ENCODE measurements around the gene ARSG. TPM values are rescaled to one million over a fixed set of nuclear protein-coding genes. Genes with fewer than 3 reads are reported as not detected.

Gene ARSG
- total RNA-seq, 2 experiments from 2014 or later, result 9.1 to 10.7 TPM

GRCh38 chr17:68443972-68444464 lies 152.7 kb downstream of the ARSG start:
- Mint-ChIP-seq H3K4me1 (ENCODE audit: low read depth) (peaks cover 40% of the 10 kb centered on the region), H3K4me3 (no peak overlapping the region), H3K9me3 (ENCODE audit: insufficient read depth) (no peaks in the 10 kb centered on the region), H3K36me3 (ENCODE audit: low read depth) (peaks cover 62% of the 10 kb centered on the region), H3K27ac (no peak overlapping the region), H3K27me3 (ENCODE audit: low read depth) (no peaks in the 10 kb centered on the region)
- DNase-seq, result no peak
- CTCF ChIA-PET, result interaction anchor here (14.3 kb wide), 1 partner anchor 14 kb away, joined by 270 read pairs; the partner anchor contains the start of gene WIPI1
- POLR2A ChIA-PET, result interaction anchor here (1.5 kb wide), 1 partner anchor 14 kb away, joined by 5 read pairs; no protein-coding TSS in a partner anchor
- ATAC-seq, result no peak

- Mint-ChIP-seq H3K27ac (no peak overlapping the region), H3K9me3 (ENCODE audit: insufficient read depth) (no peaks in the 10 kb centered on the region), H3K27me3 (ENCODE audit: low read depth) (no peaks in the 10 kb centered on the region), H3K4me3 (no peak overlapping the region), H3K4me1 (ENCODE audit: low read depth) (peaks cover 28% of the 10 kb centered on the region), H3K36me3 (ENCODE audit: low read depth) (peaks cover 69% of the 10 kb centered on the region)
- ChIA-PET CTCF (interaction anchor here (2.2 to 14.3 kb wide), 2 partner anchors 9 to 12 kb away, joined by 15 to 270 read pairs; partner anchors contain the start of gene WIPI1), POLR2A (interaction anchor here (1.1 to 1.5 kb wide), 2 partner anchors 12 to 15 kb away, joined by 3 to 5 read pairs; no protein-coding TSS in a partner anchor)
- ATAC-seq (no peak), DNase-seq (no peak)
Measured at GRCh38 chr17:68445671-68446070, 154.4 kb downstream of the ARSG start.

- Mint-ChIP-seq H3K27me3 (ENCODE audit: low read depth) (no peaks in the 10 kb centered on the region), H3K4me1 (ENCODE audit: low read depth) (peaks cover 18% of the 10 kb centered on the region), H3K27ac (peak overlapping the region; percentile 77), H3K36me3 (ENCODE audit: low read depth) (peaks cover 68% of the 10 kb centered on the region), H3K9me3 (ENCODE audit: insufficient read depth) (no peaks in the 10 kb centered on the region), H3K4me3 (no peak overlapping the region)
- POLR2A ChIA-PET, result interaction anchor here (1.1 kb wide), 1 partner anchor 14 kb away, joined by 3 read pairs; no protein-coding TSS in a partner anchor
- ATAC-seq (no peak), DNase-seq (no peak)
- CTCF ChIA-PET, result interaction anchor here (1.2 to 14.3 kb wide), 3 partner anchors 10 to 246 kb away, joined by 3 to 270 read pairs (median 15); partner anchors contain the start of gene WIPI1
Measured at GRCh38 chr17:68446626-68447041, 155.3 kb downstream of the ARSG start.

GRCh38 chr17:68449021-68449739 lies 157.9 kb downstream of the ARSG start:
- no peaks in the 10 kb centered on the region for H3K27me3 Mint-ChIP-seq (ENCODE audit: low read depth)
- no peak for ATAC-seq
- no peak overlapping the region for H3K4me3 Mint-ChIP-seq
- H3K4me1 Mint-ChIP-seq (ENCODE audit: low read depth), result peaks cover 27% of the 10 kb centered on the region
- H3K36me3 Mint-ChIP-seq (ENCODE audit: low read depth), result peaks cover 65% of the 10 kb centered on the region
- DNase-seq, result no peak
- H3K9me3 Mint-ChIP-seq (ENCODE audit: insufficient read depth), result no peaks in the 10 kb centered on the region
- ChIA-PET POLR2A (no interaction called here), CTCF (interaction anchor here (0.7 to 1.0 kb wide), 2 partner anchors 11 to 13 kb away, joined by 3 read pairs; no protein-coding TSS in a partner anchor)
- H3K27ac Mint-ChIP-seq, result no peak overlapping the region

GRCh38 chr17:68450391-68450790 lies 159.1 kb downstream of the ARSG start:
- DNase-seq, result no peak
- Mint-ChIP-seq H3K27me3 (ENCODE audit: low read depth) (no peaks in the 10 kb centered on the region), H3K4me1 (ENCODE audit: low read depth) (peaks cover 38% of the 10 kb centered on the region), H3K4me3 (no peak overlapping the region), H3K9me3 (ENCODE audit: insufficient read depth) (no peaks in the 10 kb centered on the region), H3K36me3 (ENCODE audit: low read depth) (peaks cover 66% of the 10 kb centered on the region), H3K27ac (no peak overlapping the region)
- POLR2A ChIA-PET, result no interaction called here
- CTCF ChIA-PET, result interaction anchor here (0.7 kb wide), 3 partner anchors 10 to 51 kb away, joined by 3 to 4 read pairs (median 3); no protein-coding TSS in a partner anchor
- ATAC-seq, result no peak

GRCh38 chr17:68450801-68451200 lies 159.5 kb downstream of the ARSG start:
- CTCF ChIA-PET, result interaction anchor here (0.7 kb wide), 2 partner anchors 12 to 52 kb away, joined by 3 to 4 read pairs; no protein-coding TSS in a partner anchor
- H3K4me1 Mint-ChIP-seq (ENCODE audit: low read depth), result peaks cover 42% of the 10 kb centered on the region
- no peak overlapping the region for H3K27ac Mint-ChIP-seq
- H3K4me3 Mint-ChIP-seq, result no peak overlapping the region
- DNase-seq (no peak), ATAC-seq (no peak)
- H3K9me3 Mint-ChIP-seq (ENCODE audit: insufficient read depth), result no peaks in the 10 kb centered on the region
- POLR2A ChIA-PET, result no interaction called here
- peaks cover 61% of the 10 kb centered on the region for H3K36me3 Mint-ChIP-seq (ENCODE audit: low read depth)
- no peaks in the 10 kb centered on the region for H3K27me3 Mint-ChIP-seq (ENCODE audit: low read depth)

- H3K4me1 Mint-ChIP-seq (ENCODE audit: low read depth), result peaks cover 44% of the 10 kb centered on the region
- H3K36me3 Mint-ChIP-seq (ENCODE audit: low read depth), result peaks cover 60% of the 10 kb centered on the region
- no peaks in the 10 kb centered on the region for H3K27me3 Mint-ChIP-seq (ENCODE audit: low read depth)
- ChIA-PET POLR2A (no interaction called here), CTCF (no interaction called here)
- no peak overlapping the region for H3K27ac Mint-ChIP-seq
- H3K4me3 Mint-ChIP-seq, result no peak overlapping the region
- DNase-seq (no peak), ATAC-seq (no peak)
- H3K9me3 Mint-ChIP-seq (ENCODE audit: insufficient read depth), result no peaks in the 10 kb centered on the region
Measured at GRCh38 chr17:68451670-68452354, 160.5 kb downstream of the ARSG start.

GRCh38 chr17:68452724-68453290 lies 161.5 kb downstream of the ARSG start:
- no peaks in the 10 kb centered on the region for H3K27me3 Mint-ChIP-seq (ENCODE audit: low read depth)
- H3K4me1 Mint-ChIP-seq (ENCODE audit: low read depth), result peaks cover 44% of the 10 kb centered on the region
- no peak for DNase-seq
- no peak overlapping the region for H3K4me3 Mint-ChIP-seq
- POLR2A ChIA-PET, result no interaction called here
- peaks cover 57% of the 10 kb centered on the region for H3K36me3 Mint-ChIP-seq (ENCODE audit: low read depth)
- H3K27ac Mint-ChIP-seq, result peak overlapping the region; percentile 17
- no peak for ATAC-seq
- H3K9me3 Mint-ChIP-seq (ENCODE audit: insufficient read depth), result no peaks in the 10 kb centered on the region
- CTCF ChIA-PET, result interaction anchor here (1.1 to 10.8 kb wide), 4 partner anchors 10 to 190 kb away, joined by 3 to 270 read pairs (median 4); no protein-coding TSS in a partner anchor

GRCh38 chr17:68453991-68454665 lies 162.8 kb downstream of the ARSG start:
- Mint-ChIP-seq H3K36me3 (ENCODE audit: low read depth) (peaks cover 46% of the 10 kb centered on the region), H3K9me3 (ENCODE audit: insufficient read depth) (no peaks in the 10 kb centered on the region), H3K27ac (no peak overlapping the region), H3K4me1 (ENCODE audit: low read depth) (peaks cover 48% of the 10 kb centered on the region), H3K4me3 (no peak overlapping the region), H3K27me3 (ENCODE audit: low read depth) (no peaks in the 10 kb centered on the region)
- ChIA-PET POLR2A (no interaction called here), CTCF (interaction anchor here (1.1 to 10.8 kb wide), 5 partner anchors 8 to 189 kb away, joined by 3 to 270 read pairs (median 5); no protein-coding TSS in a partner anchor)
- no peak for DNase-seq
- no peak for ATAC-seq

- DNase-seq (no peak), ATAC-seq (no peak)
- H3K4me3 Mint-ChIP-seq, result peak overlapping the region; percentile 95
- no peaks in the 10 kb centered on the region for H3K27me3 Mint-ChIP-seq (ENCODE audit: low read depth)
- peaks cover 65% of the 10 kb centered on the region for H3K4me1 Mint-ChIP-seq (ENCODE audit: low read depth)
- no peak overlapping the region for H3K27ac Mint-ChIP-seq
- ChIA-PET CTCF (interaction anchor here (0.9 to 13.4 kb wide), 7 partner anchors 11 to 283 kb away, joined by 4 to 270 read pairs (median 10); no protein-coding TSS in a partner anchor), POLR2A (interaction anchor here (0.6 to 1.6 kb wide), 4 partner anchors 14 to 212 kb away, joined by 3 to 7 read pairs (median 3); no protein-coding TSS in a partner anchor)
- peaks cover 29% of the 10 kb centered on the region for H3K36me3 Mint-ChIP-seq (ENCODE audit: low read depth)
- H3K9me3 Mint-ChIP-seq (ENCODE audit: insufficient read depth), result no peaks in the 10 kb centered on the region
Measured at GRCh38 chr17:68455901-68456338, 164.6 kb downstream of the ARSG start.

Measured in activated CD8-positive, alpha-beta T cell treated with anti-CD3 and anti-CD28 coated beads, Interleukin-2, amount 10 ng/mL, durations not matched to agents 7 days and 5 days (primary cell).